ENCODE results near the gene VWA1.
"Not testable (repeated sequence)": the region's sequence is repeated elsewhere in the genome, so short reads cannot be mapped to it uniquely, and the experiment has no call there.

Gene VWA1

GRCh38 chr1:1406101-1406820 lies 29.2 kb upstream of the VWA1 start:
- peak; percentile 8 for DNase-seq

- DNase-seq: peak; percentile 96
These were observed 28.5 kb upstream of the VWA1 start, which contains the start of gene MRPL20 for GRCh38 chr1:1406821-1407635. Gene MRPL20, minus strand, starts transcription at chr1:1407293. Its CDS starts 76 bp downstream, at chr1:1407217.

- DNase-seq: no peak
These were observed 27.7 kb upstream of the VWA1 start for GRCh38 chr1:1407636-1408318.

DNA sequence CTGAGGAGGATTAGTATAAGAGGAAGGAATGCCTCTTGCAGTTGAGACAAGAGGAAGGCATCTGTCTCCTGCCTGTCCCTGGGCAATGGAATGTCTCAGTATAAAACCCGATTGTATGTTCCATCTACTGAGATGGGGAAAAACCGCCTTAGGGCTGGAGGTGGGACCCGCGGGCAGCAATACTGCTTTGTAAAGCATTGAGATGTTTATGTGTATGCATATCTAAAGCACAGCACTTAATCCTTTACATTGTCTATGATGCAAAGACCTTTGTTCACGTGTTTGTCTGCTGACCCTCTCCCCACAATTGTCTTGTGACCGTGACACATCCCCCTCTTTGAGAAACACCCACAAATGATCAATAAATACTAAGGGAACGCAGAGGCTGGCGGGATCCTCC lies 25.3 kb upstream of the VWA1 start:
- DNase-seq: not testable (repeated sequence)

DNA sequence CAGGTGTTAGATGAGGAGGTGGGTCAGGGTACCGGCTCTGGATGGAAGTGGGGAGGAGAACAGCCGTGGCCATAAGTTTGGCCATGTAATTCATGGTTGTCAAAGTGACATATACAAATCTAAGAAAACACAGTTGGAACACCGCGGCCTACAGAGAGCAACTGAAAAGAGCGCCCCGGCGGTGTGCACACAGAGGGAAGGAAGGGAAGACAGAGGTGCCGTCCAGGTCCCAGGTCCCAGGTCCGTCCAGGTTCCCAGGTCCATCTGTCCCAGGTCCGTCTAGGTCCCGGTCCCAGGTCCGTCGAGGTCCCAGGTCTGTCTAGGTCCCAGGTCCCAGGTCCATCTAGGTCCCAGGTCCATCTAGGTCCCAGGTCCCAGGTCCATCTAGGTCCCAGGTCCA lies 23.9 kb upstream of the VWA1 start:
- DNase-seq: no peak

- not testable (repeated sequence) for DNase-seq
These were observed 23.1 kb upstream of the VWA1 start for GRCh38 chr1:1412311-1412902.

DNA sequence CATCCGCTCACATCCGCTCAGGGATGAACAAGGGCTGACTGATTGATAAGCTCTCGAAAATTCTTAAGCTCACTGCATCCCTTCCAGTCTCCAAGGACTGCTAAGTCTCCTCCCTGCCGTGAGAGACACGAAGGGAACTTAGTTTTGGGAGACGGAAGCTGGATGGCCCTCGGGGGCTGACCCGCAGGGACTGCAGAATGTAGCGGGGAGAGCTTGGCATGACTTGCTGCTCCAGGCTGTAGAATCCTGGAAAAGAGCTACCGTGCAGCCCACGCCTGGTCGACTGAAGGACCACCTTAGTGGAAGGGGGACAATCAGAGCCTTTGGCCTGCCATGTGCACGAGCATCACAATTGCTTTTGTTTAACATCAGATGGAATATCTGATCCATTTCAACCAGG lies 19.7 kb upstream of the VWA1 start:
- DNase-seq: no peak

- DNase-seq: not testable (repeated sequence)
These were observed 18.1 kb upstream of the VWA1 start for GRCh38 chr1:1417396-1417795.

DNA sequence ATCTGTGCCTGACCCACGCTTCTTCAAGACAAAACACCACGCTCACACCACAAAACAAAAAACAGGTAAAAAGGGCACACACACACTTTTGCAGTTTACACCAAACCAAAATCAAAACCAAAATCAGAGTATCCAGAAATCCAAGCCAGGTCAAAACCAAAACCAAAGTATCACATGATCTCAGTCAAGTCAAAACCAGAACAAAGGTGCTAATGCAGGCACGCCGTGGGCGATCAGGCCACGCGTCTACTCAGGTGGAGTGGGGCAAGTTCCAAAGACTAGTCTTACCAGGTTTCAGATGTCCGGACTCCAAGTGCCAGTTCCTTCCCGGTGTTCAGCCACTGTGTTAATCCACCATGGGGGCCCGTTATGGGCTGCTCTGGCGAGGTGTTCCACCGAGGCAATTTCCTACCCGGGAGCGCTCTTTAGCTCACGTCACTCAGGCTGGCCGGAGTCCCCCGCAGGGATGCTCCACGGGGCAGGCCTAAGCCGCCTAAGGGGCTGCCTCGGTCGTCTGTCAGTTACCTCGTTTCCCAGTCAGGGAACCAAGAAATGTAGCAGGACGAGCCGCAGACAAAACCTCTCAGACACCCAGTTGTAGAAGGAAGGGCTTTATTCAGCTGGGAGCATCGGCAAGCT lies 17.5 kb upstream of the VWA1 start:
- not testable (repeated sequence) for DNase-seq

GRCh38 chr1:1418464-1419362 lies 16.8 kb upstream of the VWA1 start:
- DNase-seq: no peak

- DNase-seq: no peak
These were observed 16.1 kb upstream of the VWA1 start for GRCh38 chr1:1419363-1419812.

DNA sequence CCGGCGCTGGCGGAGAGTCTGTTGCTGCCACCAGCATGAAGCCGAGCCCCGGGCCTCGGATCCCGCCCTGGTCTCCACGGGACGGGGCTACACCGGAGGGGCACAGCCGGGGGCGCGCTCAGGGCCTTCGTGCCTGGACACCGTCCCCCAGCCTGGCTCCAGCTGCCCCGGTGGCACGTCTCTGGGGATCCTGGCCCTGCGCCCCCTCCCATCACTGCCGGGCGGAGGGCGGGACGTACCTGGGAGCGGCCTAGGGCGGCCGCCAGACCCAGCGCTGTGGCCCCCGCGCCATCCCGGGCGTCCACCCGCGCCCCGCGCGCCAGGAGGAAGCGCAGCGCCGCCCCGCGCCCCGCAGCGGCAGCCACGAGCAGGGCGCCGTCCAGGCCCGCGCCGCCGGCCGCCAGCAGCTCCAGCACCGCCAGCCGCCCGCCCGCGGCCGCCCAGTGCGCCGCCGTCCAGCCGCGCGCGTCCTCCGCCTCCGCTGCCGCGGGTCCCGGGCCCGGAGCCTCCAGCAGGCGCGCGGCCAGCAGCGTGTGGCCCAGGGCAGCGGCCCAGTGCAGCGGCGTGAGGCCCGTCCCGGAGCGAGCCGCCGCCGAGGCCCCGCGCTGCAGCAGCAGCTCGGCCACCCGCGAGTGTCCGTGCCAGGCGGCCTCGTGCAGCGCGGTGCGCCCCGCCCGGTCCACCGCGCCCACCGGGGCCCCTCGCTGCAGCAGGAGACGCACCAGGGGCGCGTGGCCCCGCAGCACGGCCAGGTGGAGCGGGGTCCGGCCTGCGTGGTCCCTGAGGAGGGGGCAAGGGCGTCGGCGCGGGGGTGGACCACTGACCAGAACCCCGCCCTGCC lies 15.5 kb upstream of the VWA1 start:
- no peak for DNase-seq

DNA sequence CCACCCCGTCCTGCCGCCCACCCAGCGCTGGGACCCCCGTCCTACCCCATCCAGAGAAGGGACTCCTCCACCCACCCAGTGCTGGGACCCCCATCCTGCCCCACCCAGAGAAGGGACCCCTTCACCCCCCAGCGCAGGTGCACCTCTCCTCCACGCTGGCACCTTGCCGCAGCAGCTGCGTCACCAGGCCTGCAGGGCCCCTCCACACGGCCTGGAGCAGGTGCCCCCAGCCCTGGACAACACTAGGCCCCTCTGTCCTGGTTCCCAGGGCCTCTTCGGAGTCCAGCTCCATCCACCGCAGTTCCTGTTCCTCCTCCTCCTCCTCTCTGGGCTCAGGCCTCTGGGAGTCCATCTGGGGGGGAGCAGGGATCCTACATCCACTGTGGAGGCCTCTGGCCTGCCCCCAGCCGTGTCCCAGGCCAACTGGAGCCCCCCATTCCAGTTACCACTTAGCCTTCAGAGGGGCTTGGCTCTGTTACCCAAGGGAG lies 14.8 kb upstream of the VWA1 start:
- no peak for DNase-seq

DNA sequence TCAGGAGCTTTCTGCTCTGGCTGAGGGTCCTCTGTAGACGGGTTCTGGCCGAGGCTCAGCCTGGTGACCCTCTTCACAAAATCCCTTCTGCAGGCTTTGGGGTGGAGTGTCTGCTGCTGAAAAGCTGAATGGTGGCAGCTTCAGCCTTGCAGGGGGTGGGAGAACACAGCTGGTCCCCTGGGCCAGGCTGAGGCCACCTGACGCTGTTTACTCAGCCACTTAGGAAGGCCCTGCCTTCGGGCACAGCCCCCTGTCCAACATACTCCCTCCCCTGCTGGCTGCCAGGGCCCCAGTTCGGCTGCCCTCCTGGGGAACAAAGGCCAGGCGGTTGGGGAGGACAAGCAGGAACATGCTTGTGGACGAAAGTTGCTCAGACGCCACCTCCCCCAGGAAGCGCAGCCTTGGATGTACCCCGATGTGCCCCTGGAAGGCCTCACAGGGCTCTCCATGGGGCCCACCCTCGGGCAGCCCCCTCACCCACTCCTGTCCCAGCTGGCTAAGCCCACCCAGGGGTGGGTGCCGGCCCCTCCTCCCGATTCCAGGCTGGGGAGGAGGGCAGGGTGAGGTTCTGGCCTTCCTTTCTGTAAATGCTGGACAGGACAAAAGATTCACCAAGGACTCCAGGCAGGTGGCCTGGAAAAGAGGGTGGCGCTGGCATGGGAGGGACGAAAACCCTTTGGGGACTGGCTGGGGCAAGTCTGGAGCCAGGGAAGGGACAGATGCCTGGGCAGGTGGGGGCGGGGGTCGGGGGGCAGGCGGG lies 14.2 kb upstream of the VWA1 start, which contains the start of gene ANKRD65:
TSS of gene ANKRD65 (minus strand) at position 130 of the 760 bp plus-strand sequence. CDS start 271 bp downstream, outside the sequence.
- DNase-seq: no peak

- DNase-seq: no peak
These were observed 13.5 kb upstream of the VWA1 start for GRCh38 chr1:1421907-1422464.

DNA sequence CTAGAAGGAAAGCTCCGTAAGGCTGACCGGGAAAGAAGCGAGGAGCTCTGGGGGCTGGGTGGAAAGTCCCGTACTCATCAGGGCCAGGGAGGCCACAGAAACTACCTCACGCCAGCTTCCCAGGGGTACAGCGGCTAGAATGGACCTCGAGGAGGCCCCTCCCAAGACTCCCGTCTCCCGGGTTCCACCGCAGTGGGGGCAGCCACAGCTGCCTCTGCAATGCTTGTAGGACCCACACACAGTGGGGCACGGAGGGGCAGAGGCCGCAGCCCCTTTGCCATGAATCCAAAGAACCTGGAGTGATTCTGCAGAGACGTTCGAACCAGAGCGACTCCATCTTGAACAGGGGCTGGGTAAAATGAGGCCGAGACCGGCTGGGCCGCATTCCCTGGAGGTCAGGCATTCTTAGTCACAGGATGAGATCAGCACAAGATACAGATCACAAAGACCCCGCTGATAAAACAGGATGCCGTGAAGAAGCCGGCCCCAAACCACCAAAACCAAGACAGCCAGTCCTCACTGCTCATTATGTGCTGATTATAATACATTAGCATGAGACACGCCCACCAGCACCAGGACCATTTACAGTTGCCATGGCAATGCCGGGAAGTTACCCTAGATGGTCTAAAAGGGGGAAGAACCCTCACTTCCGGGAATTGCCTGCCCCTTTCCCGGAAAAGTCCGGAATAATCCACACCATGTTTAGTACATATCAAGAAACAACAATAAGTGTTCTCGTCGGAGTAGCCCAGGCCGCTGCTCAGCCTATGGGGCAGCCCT lies 12.8 kb upstream of the VWA1 start:
- DNase-seq: no peak

DNA sequence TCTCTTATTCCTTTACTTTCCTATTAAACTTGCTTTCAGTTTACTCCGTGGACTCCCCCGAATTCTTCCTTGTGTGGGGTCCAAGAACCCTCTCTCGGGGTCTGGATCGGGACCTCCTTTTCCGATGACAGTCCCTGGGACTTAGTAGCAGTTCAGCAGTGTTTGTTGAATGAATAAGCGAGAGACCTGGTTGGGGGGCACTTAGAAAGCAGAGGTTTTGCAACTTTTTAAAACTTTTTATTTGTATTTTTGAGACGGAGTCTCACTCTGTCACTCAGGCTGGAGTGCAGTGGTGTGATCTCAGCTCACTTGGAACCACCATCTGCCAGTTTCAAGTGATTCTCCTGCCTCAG lies 12.3 kb upstream of the VWA1 start:
- DNase-seq: no peak

DNA sequence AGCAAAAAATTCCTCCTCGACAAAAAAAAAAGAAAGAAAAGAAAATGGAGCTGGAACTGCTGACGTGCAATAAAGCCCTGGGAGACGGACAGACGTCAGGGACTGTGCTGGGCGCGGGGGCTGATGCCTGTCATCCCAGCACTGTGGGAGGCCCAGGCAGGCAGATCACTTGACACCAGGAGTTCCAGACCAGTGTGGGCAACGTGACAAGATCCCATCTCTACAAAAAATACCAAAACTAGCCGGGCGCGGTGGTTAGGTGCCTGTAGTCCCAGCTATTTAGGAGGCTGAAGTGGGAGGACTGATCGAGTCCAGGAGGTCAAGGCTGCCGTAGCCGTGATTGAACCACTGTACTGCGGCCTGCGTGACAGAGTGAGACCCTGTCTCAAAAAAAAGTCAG lies 10.8 kb upstream of the VWA1 start:
- no peak for DNase-seq

DNA sequence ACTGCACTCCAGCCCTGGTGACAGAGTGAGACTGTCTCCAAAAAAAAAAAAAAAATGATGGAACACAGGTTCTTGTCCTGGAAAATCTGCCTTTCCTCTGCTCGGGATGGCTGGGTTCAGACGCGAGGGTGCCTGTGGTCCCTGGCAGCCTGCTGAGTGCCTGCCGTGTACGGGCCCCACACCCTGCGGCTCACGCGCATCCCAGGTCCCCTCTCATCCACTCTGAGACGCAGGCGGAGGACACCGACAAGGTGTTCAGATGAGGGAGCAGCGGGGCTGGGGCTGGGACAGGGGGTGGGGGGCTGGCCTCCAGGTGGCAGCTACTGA lies 10.1 kb upstream of the VWA1 start:
- no peak for DNase-seq

Measured in CD4-positive, alpha-beta T cell treated with Interleukin-6 for 4 hours (primary cell).